GM21423 (cell line): ENCODE results near the gene ADORA1.

Experiments
- ATAC-seq: cut with Tn5 transposase; IDR thresholded peaks from one replicate; pipeline ENCODE4 v1.9.1; 2021; ENCODE audit warnings: mild to moderate bottlenecking, moderate library complexity; ENCODE audit not compliant: unreplicated experiment

Gene ADORA1

DNA sequence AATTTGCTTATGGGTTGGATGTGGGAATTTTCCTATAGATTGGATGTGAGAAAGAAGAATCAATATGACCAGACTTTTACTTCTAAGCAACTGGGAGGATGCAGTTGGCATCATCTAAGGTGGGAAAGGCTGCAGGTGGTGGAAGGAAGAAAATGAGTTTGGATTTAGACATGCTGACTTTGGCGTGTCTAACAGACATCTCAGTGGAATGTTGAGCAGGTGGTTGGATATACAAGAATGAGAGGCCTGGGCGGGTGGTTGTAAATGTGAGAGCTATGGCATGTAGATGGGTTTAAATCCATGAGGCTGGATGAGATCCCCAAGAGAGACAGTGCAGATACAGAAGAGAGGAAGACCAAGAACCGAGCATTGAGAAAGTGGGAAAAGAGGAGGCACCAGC is 10.5 kb downstream of the ADORA1 start:
- no peak for ATAC-seq

DNA sequence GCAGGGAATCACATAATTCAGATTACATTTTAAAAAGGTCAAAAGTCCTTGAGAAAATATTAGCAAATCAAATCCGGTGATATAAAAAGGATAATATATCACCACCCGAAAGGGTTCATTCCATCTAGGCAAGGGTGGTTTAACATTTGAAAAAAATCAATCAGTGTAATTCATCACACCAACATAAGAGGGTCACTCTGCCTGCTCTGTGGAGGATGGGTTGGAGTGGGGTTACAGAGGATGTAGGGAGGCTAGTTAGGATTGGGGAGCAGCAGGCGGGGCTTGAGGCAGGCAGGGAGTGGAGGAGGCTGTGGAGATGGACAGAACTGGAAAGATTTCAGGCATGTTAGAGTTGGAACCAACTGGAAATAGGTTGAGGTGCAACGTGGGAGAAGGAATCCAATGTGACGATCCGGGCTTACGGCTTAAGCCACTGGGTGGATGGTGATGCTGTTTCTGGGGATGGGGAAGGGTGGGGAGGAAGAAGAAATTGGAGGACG is 12.5 kb downstream of the ADORA1 start:
- no peak for ATAC-seq

DNA sequence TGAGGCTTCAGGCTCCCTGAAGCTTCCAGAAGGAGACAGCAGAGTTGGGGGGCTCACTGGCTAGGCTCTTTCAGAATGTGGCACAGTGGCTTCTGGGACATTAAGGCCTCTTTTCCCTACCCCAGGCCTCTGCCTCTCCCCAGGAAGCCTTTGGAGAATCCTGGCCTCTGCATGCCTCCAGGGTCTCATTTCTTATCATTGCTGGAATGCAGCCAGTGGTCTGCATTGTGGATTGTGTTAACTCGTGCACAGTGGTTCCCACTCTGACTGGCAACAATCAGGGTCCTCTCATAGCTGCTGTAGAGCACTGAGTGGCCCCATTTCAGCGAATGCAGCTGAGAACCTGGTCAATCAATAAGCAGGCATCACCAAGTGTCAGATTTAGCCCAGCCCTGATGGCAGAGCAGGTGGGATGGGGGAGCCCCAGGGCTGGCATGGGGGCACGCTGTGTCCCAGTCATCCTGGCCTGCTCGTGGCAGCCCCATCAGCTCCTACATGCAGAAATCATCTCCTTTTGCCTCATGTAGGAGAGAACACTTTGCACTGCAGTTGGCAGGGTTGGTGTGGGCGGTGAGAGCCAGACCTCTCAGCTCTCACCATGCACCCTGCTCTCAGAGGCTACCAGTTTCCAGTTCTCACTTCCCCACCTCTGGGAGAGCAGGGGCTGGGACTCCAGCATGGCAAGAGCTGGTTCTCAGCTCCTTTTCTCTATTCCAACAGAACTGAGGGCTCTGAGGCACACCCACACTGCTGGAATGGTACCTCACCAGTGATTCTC is 13.4 kb downstream of the ADORA1 start:
- ATAC-seq: no peak

DNA sequence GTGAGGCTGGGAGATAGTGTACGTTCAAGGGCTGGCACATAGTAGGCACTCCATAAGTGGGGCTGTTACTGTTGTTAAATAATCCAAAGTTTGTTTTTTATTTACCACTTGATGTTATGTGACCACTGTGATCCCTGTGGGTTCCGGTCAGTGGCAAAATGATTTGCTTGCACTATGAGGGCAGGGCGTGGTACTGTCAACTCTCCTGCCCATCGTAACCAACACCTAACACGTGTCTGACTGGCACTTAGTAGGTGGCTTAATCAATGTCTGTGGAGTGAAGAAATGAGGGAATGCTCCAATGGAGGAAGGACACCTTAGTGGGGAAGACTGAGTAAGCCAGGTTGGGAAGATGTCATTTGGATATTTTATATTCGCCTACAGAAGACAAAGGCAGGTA is 14.6 kb downstream of the ADORA1 start:
- ATAC-seq: no peak

DNA sequence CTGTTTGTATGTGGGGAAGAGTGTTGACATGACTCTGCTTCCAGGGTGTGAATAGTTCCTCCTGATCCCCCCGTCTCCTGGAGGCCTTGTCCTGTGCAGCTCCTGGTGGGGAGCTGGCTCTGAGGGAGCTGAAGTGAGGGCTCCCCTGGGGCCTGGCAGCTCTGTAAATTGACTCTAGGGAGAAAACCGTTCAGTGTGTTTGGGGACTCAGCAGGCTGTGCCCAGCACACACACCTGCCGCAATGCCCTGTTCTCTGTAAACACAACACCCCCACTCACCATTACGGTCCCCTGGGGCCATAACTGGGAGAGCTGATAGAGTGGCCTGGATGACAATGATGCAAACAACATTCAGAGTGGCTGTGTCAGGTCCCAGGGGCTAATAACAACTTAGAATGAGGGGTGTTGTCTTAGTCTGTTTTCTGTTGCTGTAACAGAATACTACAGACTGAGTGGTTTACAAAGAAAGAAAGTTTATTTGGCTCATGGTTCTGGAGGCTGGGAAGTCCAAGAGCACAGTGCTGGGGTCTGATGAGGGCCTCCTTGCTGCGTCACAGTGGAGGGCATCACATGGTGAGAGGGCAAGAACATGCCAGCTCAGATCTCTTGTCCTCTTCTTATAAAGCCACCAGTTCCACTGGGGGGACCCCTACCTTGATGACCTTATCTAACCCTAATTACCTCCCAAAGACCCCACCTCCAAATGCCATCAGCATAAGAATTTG is 15.3 kb downstream of the ADORA1 start:
- no peak for ATAC-seq

DNA sequence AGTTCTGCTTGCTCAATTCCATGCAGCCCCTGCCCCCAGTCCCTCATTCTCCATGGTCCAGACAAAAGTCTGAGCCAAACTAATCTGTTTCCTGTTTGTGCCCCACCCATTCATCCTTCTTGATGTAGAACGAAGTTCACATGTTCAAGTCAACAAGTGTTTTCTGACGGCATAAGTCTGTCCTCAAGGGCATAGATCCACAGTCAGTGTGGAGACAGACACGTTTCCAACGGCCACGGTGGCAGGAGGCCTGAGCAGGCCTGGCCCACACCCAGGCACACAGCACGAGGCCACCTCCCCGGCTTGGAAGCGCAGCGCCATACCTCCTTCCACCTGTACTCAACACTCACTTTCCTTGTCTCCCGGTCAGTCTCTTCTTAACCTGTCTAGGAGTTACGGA is 16.1 kb downstream of the ADORA1 start:
- ATAC-seq: no peak

DNA sequence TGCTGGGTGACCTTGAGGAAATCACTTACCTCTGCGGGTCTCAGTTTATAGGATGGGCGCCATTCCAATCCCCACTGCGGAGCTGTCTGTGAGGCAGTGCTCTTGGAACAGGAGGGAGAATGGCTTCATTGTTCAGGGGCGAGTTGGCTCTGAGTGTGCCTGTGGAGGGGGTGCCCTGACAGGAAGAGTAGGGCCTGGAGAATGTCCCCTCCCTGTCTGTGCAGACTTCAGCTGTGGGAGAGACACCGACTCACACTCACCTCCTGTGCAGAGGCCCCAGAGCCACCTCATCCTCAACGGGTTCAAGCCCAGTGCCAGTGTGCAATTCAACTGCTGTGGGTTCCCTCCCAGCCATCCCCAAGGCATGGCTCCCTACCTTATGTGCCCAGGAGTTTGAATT is 17.1 kb downstream of the ADORA1 start:
- no peak for ATAC-seq

DNA sequence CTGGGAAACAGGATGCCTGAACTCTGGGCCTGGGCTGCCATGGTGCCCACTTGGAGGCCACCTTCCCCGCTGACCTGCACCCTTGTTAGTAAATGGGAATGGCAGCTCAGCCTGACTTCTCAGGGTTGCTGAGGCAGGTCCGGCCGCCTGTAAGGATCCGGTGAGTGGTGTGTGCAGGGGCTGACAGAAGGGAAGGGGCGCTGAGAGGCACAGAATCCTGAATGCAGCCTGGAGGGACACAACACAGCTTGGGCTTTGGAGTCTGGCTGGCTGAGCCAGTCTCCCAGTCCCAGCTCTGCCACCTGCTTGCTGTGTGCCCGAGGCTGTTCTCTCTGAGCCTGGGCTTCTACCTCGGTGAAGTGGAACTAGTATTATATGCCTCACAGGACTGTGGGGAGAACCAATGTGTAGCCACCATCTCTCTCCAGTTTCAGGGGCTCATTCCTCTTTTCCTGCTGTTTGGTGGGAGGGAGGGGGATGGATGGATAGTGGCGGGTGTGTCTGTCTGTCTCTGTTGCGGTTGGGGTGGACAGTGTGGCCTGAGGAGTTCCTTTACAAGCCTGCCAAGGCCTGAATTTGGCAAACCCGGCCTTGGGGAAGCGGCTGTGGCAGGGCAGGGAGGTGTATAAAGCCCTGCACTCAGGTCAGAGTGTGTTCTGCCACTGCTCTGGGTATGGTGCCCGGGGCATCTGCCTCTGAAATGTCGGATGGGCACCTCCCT is 18.0 kb downstream of the ADORA1 start:
- ATAC-seq: no peak

DNA sequence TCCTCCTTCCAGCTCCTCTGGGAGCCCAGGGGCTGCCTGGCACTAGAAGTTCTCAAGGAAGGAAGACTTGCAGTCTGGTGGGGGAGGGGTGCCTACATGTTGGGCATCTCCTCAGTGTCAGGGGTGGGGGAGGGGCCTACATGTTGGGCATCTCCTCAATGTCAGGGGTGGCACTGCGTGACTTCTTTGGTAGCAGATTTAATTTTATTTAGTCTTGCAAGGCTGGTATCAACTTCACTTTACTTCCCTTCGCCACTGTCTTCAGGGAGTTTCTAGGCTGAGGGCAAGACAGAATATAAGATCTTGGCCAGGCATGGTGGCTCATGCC is 18.5 kb downstream of the ADORA1 start:
- ATAC-seq: no peak

DNA sequence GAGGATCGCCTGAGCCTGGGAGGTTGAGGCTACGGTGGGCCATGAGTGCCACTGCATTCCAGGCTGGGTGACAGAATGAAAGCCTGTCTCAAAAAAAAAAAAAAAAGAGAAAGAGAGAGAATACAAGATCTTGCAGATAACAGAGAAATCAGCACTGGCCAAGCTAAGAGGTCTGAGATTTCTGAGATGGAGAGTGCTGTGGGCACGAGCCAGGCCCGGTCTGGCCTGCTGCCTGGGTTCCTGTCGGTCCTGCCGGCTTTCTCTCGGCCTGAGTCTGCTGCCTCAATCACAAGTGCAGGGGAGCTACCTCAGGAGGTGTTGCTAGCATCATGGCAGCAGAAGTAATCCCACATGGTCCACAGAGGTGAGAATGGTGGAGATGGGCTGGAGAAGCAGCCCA is 19.0 kb downstream of the ADORA1 start:
- ATAC-seq: no peak

DNA sequence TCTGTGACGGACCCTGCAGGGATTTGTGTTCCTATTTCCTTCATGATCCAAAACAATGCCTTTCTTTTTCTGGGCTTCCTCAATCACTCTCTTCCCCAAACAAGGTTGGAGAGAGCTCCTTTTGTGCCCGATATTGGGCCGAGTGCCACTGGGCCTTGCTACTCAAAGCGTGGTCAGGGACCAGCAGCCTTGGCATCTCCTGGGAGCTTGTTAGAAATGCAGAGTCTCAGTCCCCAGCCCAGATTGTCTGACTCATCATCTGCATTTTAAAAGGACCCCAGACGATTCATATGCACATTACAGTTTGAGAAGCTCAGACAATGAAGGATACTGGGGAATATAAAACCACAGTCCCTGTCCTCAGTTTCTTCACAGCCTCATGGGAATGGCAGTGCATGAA is 19.9 kb downstream of the ADORA1 start:
- no peak for ATAC-seq

DNA sequence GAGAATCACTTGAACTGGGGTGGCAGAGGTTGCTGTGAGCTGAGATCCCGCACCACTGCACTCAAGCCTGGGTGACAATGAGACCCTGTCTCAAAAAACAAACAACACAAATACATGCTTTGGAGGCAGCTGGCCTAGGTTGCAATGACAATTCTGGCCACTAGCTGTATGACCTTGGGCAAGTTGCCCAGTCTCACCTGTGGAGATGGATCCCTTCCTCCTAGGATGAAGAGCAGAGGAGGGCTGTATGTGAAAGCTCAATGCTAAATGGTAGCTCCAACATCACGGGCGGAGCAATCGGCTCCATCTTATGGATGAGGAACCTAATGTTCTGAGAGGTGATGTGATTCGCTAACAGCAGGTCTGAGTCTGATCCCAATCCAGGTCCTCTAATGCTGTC is 20.6 kb downstream of the ADORA1 start:
- ATAC-seq: no peak

DNA sequence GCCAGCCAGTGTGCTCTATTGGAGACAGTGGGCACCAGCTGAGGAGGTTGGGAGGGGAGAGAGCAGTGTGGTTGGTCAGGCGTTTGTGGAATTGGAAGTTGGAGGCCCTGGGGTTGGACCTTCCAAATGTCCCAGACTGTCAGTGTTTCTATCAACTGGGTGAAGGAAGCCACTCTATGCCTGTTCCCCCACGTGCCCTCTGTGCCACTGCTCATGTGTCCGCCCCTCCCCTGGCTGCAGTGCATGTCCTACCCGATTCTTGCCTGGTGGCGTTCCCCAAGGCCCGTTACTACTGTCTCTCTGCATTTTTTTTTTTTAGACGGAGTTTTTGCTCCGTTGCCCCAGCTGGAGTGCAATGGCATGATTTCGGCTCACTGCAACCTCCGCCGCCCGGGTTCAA is 21.1 kb downstream of the ADORA1 start:
- no peak for ATAC-seq

DNA sequence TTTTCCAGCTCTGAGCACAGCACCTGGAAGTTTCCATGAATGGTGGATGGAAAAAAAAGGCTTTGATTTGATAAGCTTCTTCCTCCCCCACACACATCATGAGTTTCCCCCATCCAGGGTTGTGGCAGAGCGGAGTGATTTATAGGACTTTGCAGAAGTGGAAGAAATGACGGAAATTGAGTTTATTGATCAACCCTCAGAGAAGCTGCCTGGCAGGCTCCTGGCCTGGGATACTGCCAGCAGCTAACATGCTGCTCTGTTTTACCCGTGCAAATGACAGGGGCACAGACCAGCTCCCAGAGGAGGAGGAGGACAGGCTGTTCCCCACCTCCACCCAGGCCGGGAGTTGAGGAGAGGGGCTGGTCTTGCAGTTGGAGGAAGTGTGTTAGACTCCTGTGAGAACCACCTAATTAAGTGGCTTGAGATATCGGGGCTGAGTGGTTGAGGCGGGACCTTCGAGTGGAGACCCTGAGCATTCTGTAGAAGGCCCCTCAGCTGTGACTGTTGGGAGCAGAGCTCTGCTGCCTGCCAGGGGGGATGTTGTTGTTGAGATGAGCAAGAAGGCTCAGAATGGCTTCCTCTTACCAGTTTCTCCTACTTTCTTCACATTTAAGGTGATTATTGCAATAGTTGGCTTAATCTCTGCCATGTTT is 21.8 kb downstream of the ADORA1 start:
- ATAC-seq: no peak

DNA sequence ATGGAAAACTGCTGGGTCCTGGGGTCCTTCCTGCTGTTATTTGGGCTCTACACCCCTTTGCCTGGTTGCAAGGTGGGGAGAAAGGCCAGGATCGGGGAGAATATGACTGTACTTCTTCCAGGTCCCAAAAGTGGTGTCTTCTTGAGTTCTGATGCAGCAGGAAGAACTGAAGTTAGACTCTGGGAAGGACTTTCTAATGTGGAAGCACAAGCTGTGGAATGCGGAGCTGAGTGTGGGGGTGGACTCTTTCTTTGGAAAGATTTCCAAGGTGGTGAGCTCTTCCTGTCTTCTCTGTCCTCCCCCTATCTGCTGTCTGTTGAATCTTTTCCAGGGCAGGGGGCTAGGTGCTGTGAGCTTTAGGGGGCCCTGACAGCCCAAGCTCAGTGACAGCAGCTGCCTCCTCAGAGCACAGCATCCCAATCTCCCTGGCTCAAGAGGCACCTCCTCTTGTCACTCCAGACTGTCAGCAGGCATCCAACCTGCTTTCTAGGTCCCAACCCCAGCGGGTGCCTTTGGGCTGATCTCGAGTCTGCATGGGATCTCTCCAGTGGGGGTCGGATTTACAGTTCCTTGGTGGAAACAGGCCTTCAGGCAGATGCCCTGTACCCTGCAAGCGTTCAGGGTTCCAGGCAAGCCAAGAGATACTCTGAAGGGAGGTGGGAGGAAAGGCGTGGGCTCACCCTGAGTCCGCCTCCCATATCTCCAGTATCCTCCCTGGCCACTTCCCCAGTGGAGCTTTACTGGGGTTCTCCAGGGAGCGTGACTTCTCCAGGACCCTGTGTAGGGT is 23.2 kb downstream of the ADORA1 start:
- no peak for ATAC-seq

DNA sequence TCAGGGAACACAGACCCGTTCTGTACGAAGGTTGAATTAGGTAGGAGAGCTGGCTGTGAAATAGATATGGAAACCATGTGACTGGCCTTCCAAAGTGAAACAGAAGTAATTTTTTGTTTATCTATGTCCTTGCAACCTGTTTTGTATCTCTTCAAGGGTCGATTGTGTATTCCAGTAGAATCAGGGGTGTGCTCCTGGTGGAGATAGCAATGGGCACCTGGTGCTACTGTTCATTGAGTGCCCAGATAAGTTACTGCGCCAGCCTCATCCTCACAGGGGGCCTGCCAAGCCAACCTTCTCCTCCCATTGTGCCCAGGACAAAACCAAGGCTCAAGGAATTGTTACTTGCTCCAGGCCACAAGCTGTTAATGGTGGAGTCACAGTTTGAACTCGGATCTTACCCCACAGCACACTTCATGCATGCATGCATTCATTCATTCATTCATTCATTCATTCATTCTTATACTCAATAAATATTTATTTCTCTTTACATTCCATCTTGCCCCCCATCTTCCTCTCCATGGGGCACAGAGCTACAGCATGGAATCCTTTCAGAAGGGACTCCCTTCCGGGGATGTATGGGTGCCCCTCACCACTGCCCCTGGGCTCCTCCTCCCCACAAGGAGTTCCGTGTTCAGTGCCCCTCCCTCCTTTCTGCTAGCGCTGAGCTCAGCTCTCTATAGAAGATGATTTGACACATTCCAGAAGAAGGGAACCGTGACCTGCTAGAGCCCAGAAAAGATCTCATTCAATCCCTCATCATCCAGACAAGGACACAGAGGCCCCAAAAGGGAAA is 24.0 kb downstream of the ADORA1 start:
- no peak for ATAC-seq

DNA sequence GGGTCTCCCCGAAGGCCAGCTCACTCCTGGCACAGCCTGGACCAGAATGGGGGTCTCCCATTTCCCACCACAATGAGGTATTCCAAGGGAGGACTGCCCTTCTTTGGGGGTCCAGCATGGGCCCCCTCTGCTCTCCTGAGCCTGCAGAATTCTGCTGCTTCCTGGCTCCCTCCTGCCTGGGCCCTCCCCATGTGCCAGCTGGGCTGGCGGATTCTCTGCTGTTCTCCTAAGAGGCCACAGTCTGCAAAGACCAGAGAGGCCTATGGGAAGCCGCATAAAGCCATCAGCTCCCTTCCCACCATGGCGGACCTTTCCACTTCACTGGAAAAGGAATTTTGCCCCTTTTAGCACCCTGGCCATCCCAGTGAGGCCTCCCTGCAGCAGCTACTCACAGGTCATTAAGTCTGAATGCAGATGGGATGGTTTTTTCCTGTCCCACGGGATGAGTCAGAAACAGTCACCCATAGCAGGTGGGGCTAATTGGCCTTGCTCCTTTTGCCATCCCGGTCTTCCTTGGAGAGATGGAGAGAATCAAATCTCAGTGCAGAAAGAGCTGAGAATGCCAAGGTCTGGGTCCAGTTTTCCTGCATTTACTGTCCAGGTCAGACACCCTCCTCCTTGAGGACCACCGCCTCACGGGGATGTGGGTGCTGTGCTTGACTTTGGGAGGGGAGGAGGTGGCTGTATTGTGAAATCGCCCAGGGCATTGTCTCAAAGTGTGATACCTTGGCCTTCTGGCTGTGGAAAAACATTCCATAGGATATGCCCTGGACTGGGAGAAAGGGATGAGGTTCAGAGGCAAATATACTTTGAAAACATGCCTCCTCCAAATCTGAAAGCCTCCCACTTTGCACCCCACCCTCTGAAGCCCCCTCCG is 24.9 kb downstream of the ADORA1 start:
- no peak for ATAC-seq

DNA sequence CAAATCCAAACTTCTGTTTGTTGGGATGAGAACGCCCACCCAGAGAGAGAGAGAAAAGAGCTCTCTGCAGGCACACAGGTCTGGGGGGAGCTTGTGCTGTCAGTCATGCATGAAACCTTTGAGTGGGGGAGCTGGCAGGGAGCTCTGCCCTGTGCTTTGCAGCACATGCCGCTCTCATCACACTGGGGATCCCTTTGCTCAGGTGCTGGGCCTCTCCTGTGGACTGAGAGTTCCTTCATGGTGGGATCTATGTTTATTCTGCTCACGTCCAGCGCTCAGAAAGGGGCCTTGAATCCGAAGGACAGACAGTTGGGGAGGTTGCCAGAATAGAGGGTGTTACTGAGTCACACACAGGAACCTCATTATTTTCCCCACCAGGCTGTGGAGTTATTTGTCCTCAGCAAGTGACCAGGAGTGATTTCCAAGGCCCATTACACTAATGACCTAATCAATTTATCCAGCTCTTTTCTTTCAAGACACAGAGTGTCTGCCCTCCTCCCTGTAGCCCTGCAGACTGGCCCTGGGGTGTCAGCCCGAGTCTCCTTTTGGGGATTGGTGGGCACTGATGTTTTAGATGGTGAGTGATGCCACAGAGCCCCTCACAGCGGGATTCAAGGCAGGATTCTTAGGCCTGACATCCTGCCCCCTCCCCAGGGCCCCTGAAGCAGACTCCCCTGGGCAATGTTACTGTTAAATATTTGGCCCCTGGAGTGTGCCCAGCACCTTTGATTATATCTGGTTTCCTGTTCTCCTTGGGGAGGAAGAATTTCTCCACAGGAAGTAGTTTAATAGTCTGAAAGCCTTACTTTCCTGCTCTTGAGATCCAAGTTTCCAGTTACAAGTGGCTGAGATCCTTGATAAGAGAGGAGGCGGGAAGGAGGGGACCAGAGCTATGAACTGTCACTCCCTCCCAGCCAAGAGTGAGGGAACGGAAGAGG is 25.8 kb downstream of the ADORA1 start:
- ATAC-seq: no peak
